Immature natural killer cell (primary cell): Measurements from ENCODE around the gene TEP1. TPM values are rescaled to one million over a fixed set of nuclear protein-coding genes. Genes with fewer than 3 reads are reported as not detected.
A peak's percentile ranks its signal among the peaks of the same experiment; 100 is the strongest.
"Not testable (repeated sequence)": the region's sequence is repeated elsewhere in the genome, so short reads cannot be mapped to it uniquely, and the experiment has no call there.

Experiments used
- DNase-seq, 3 donors: peaks; one replicate each; pipeline ENCODE4 v3.0.0; 2022; ENCODE audit warnings: mixed read lengths in 1 of 3
- H3K27ac Mint-ChIP-seq, 6 donors: one replicate each; pipeline ENCODE4 v1.8.0; 2020; ENCODE audit warnings: mixed read lengths in 6 of 6, mild to moderate bottlenecking in 5 of 6, inconsistent platforms in 4 of 6, moderate library complexity in 3 of 6
- H3K27me3 Mint-ChIP-seq, 3 donors: one replicate each; pipeline ENCODE4 v1.8.0; 2020 to 2021; ENCODE audit warnings: low read depth in 3 of 3, mild to moderate bottlenecking in 3 of 3, mixed read lengths in 3 of 3, moderate library complexity in 3 of 3, inconsistent platforms in 1 of 3
- H3K36me3 Mint-ChIP-seq, 3 donors: one replicate each; pipeline ENCODE4 v1.8.0; 2020; ENCODE audit warnings: mixed read lengths in 3 of 3, inconsistent platforms in 2 of 3, mild to moderate bottlenecking in 2 of 3
- H3K4me1 Mint-ChIP-seq, 2 donors: one replicate each; pipeline ENCODE4 v1.8.0; 2020; ENCODE audit warnings: inconsistent platforms in 2 of 2, mild to moderate bottlenecking in 2 of 2, mixed read lengths in 2 of 2, moderate library complexity in 1 of 2
- H3K4me3 Mint-ChIP-seq, 5 donors: one replicate each; pipeline ENCODE4 v1.8.0; 2020; ENCODE audit warnings: mild to moderate bottlenecking in 5 of 5, mixed read lengths in 5 of 5, inconsistent platforms in 3 of 5, moderate library complexity in 3 of 5
- H3K9me3 Mint-ChIP-seq, 6 donors: one replicate each; pipeline ENCODE4 v1.8.0; 2020; ENCODE audit warnings: mild to moderate bottlenecking in 6 of 6, mixed read lengths in 6 of 6, inconsistent platforms in 4 of 6, moderate library complexity in 3 of 6
- polyA plus RNA-seq, 3 donors: library from polyadenylated mRNA; unstranded; fragments of 300-500 nt; fragmentation: Illumina TruSeq; gene quantifications; one replicate each; pipeline ENCODE4 v1.2.3, GENCODE V29; 2021

Gene TEP1
- polyA plus RNA-seq, 3 donors from 2014 or later, result 4.2 to 8.1 TPM; not detected in 1

DNA sequence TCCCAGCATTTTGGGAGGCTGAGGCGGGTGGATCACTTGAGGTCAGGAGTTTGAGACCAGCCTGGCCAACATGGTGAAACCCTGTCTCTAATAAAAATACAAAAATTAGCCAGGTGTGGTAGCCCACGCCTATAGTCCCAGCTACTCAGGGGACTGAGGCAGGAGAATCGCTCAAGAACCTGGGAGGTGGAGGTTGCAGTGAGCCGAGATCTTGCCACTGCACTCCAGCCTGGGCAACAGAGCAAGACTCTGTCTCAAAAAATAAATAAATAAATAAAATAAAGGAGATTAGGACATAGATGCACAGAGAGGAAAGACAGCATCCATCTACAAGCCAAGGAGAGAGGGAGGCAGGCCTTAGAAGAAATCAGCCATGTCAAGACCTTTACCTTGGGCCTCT is 72.3 kb downstream of the TEP1 start:
- Mint-ChIP-seq H3K4me1 (peaks cover 13 to 19% of the 10 kb centered on the region in 2 donors), H3K4me3 (peak overlapping the region in 2 of 5 donors; percentile 36 to 51), H3K27ac (peak overlapping the region in 1 of 6 donors; percentile 35), H3K27me3 (peaks cover 7 to 14% (median 8%) of the 10 kb centered on the region in 3 donors)
- not testable (repeated sequence) for DNase-seq, H3K36me3 Mint-ChIP-seq, H3K9me3 Mint-ChIP-seq

- H3K27ac Mint-ChIP-seq, result no peak overlapping the region
- H3K9me3 Mint-ChIP-seq, result no peaks in the 10 kb centered on the region
- no peaks in the 10 kb centered on the region for H3K27me3 Mint-ChIP-seq
- DNase-seq, result no peak
- H3K4me3 Mint-ChIP-seq, result peak overlapping the region in 2 of 5 donors; percentile 95 to 98
- H3K4me1 Mint-ChIP-seq, result peaks cover 14 to 21% of the 10 kb centered on the region in 2 donors
- no peaks in the 10 kb centered on the region for H3K36me3 Mint-ChIP-seq
Measured at GRCh38 chr14:20334017-20334416, 79.3 kb downstream of the TEP1 start.

GRCh38 chr14:20333494-20333841 is 79.8 kb downstream of the TEP1 start:
- Mint-ChIP-seq H3K36me3 (no peaks in the 10 kb centered on the region), H3K27ac (peak overlapping the region; percentile 77 to 93 (median 88)), H3K4me1 (peaks cover 14 to 21% of the 10 kb centered on the region in 2 donors), H3K4me3 (peak overlapping the region; percentile 89 to 98 (median 95)), H3K9me3 (no peaks in the 10 kb centered on the region), H3K27me3 (no peaks in the 10 kb centered on the region)
- no peak for DNase-seq

GRCh38 chr14:20332788-20333493 is 80.4 kb downstream of the TEP1 start, which contains the start of gene CCNB1IP1:
Gene CCNB1IP1 (minus strand): TSS chr14:20333279. CDS start chr14:20316523, 16,756 bp downstream.
- peak within 1 kb of the TSS; percentile 77 to 93 (median 88) for H3K27ac Mint-ChIP-seq
- peak; percentile 61 to 68 (median 62) for DNase-seq
- H3K27me3 Mint-ChIP-seq, result no peaks in the 10 kb centered on the region
- H3K4me3 Mint-ChIP-seq, result peak within 1 kb of the TSS; percentile 89 to 98 (median 95)
- peaks cover 14 to 21% of the 10 kb centered on the region in 2 donors for H3K4me1 Mint-ChIP-seq
- H3K36me3 Mint-ChIP-seq, result no peaks in the 10 kb centered on the region
- H3K9me3 Mint-ChIP-seq, result no peaks in the 10 kb centered on the region

- peaks cover 16 to 23% of the 10 kb centered on the region in 2 donors for H3K4me1 Mint-ChIP-seq
- no peaks in the 10 kb centered on the region for H3K27me3 Mint-ChIP-seq
- peak overlapping the region; percentile 77 to 93 (median 88) for H3K27ac Mint-ChIP-seq
- no peak for DNase-seq
- H3K9me3 Mint-ChIP-seq, result no peaks in the 10 kb centered on the region
- H3K4me3 Mint-ChIP-seq, result peak overlapping the region; percentile 89 to 98 (median 95)
- no peaks in the 10 kb centered on the region for H3K36me3 Mint-ChIP-seq
Measured at GRCh38 chr14:20332431-20332787, 80.9 kb downstream of the TEP1 start.

DNA sequence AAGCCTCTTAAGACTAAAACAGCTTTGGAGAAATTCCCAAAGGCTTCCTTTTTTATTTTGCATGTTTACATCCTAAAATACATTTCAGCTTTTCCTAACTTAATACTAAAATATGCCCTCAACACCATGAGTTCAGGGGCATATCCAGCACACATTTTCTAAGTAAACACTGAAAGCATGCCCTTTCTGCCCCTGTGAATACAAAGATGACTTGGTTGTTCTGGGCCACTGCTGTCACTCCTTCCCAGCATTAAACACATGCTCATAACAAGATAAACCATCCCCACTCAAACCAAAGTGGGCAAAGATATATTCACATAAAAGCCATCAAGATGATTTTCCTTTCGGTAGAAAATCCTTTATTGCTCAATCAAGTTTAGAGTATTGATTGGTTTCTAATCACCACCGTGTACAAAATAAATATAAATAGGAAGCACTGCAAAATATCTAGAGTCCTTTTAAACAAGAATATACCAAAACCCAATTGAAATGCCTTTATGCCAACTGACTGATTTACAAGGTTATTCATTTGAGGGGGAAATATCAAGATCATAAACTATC is 82.2 kb downstream of the TEP1 start:
- Mint-ChIP-seq H3K36me3 (no peaks in the 10 kb centered on the region), H3K27ac (peak overlapping the region in 3 of 6 donors; percentile 39 to 58 (median 43)), H3K27me3 (no peaks in the 10 kb centered on the region), H3K9me3 (no peaks in the 10 kb centered on the region), H3K4me3 (no peak overlapping the region), H3K4me1 (peaks cover 18 to 29% of the 10 kb centered on the region in 2 donors)
- no peak for DNase-seq

DNA sequence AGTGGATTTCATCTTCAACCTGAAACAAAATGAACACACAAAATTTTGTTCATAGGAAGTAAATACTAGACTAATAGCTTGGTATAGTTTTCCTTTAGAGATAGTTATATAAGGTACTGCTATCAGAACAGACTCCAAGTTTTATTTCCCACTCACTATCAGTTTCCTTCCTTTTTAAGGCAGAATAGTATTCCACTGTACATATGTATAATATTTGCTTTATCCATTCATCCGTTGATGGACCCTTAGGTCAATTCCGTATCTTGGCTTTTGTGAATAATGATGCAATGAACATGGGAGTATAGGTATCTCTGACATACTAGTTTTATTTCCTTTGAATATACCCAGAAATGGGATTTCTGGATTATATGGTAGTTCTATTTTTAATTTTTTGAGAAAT is 83.9 kb downstream of the TEP1 start:
- Mint-ChIP-seq H3K9me3 (no peaks in the 10 kb centered on the region), H3K27me3 (no peaks in the 10 kb centered on the region), H3K27ac (no peak overlapping the region), H3K36me3 (peaks cover 0 to 4% (median 3%) of the 10 kb centered on the region in 3 donors), H3K4me1 (peaks cover 18 to 29% of the 10 kb centered on the region in 2 donors), H3K4me3 (no peak overlapping the region)
- DNase-seq, result no peak

DNA sequence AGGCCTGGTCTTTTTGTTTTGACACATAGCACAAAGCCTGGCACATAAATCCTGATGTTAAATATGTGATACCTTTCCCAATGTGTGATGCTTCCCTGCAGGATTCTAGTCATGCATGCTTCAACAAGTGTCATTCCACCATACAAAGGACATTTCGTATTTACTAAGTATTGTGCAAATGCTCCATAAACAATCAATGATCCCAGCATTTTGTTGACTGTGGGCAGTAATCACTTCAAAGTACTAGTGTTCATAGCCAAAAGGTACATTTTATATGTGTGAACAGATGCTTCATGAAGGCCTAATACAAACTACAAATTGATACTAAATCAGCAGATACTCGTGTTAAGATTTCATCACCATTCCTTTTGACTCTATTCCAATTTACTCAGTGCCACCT is 84.6 kb downstream of the TEP1 start:
- H3K36me3 Mint-ChIP-seq, result peaks cover 0 to 9% (median 5%) of the 10 kb centered on the region in 3 donors
- no peaks in the 10 kb centered on the region for H3K27me3 Mint-ChIP-seq
- no peak overlapping the region for H3K4me3 Mint-ChIP-seq
- H3K4me1 Mint-ChIP-seq, result peaks cover 18 to 28% of the 10 kb centered on the region in 2 donors
- no peaks in the 10 kb centered on the region for H3K9me3 Mint-ChIP-seq
- DNase-seq, result no peak
- peak overlapping the region in 1 of 6 donors; percentile 55 for H3K27ac Mint-ChIP-seq

- peak; percentile 50 to 61 (median 53) for DNase-seq
- H3K4me3 Mint-ChIP-seq, result no peak overlapping the region
Measured at GRCh38 chr14:20327005-20327869, 86.1 kb downstream of the TEP1 start.

GRCh38 chr14:20317720-20318119 is 95.6 kb downstream of the TEP1 start:
- no peak for DNase-seq
- Mint-ChIP-seq H3K4me3 (no peak overlapping the region), H3K27ac (no peak overlapping the region), H3K27me3 (no peaks in the 10 kb centered on the region), H3K36me3 (peaks cover 3 to 19% (median 15%) of the 10 kb centered on the region in 3 donors), H3K4me1 (no peaks in the 10 kb centered on the region), H3K9me3 (no peaks in the 10 kb centered on the region)

More at GRCh38 chr14:20327005-20327869, 86.1 kb downstream of the TEP1 start:
- Mint-ChIP-seq H3K9me3 (no peaks in the 10 kb centered on the region), H3K27ac (peak overlapping the region in 5 of 6 donors; percentile 11 to 44 (median 26)), H3K36me3 (peaks cover 0 to 9% (median 5%) of the 10 kb centered on the region in 3 donors), H3K27me3 (no peaks in the 10 kb centered on the region), H3K4me1 (peaks cover 7 to 13% of the 10 kb centered on the region in 2 donors)

Other genes starting within 250 kb of the TEP1 start
- not detected for gene OR11G2, start 222.6 kb downstream of the TEP1 start, polyA plus RNA-seq
- gene OR11H6, start 189.8 kb downstream of the TEP1 start, polyA plus RNA-seq, result not detected
- gene OR11H7, start 184.5 kb downstream of the TEP1 start, polyA plus RNA-seq, result not detected
- not detected for gene OR11H4, start 174.2 kb downstream of the TEP1 start, polyA plus RNA-seq
- 10 to 100 TPM; 24.3 to 42.4 (median 25.9) TPM for gene TTC5, start 107.5 kb downstream of the TEP1 start, polyA plus RNA-seq
- gene CCNB1IP1, start 80.2 kb downstream of the TEP1 start, polyA plus RNA-seq, result 10 to 100 TPM; 11.0 to 16.2 (median 14.9) TPM
- 10 to 100 TPM in 2 of 3 donors, 1 to 10 TPM in 1; 8.1 to 12.8 (median 10.4) TPM for gene PARP2, start 69.9 kb downstream of the TEP1 start, polyA plus RNA-seq
- under 1 TPM in 1 of 3 donors, not detected in 2; 0.21 TPM for gene KLHL33, start 22.7 kb upstream of the TEP1 start, polyA plus RNA-seq
- 10 to 100 TPM; 40.2 to 49.4 (median 45.5) TPM for gene OSGEP, start 41.3 kb upstream of the TEP1 start, polyA plus RNA-seq
- gene APEX1, start 41.7 kb upstream of the TEP1 start, polyA plus RNA-seq, result 10 to 100 TPM; 85.6 to 95.6 (median 93.3) TPM
- 10 to 100 TPM; 17.7 to 29.2 (median 26.2) TPM for gene PIP4P1, start 47.9 kb upstream of the TEP1 start, polyA plus RNA-seq
- 10 to 100 TPM; 38.8 to 71.6 (median 69.6) TPM for gene PNP, start 55.9 kb upstream of the TEP1 start, polyA plus RNA-seq
- not detected for gene RNASE10, start 92.0 kb upstream of the TEP1 start, polyA plus RNA-seq
- gene RNASE9, start 147.5 kb upstream of the TEP1 start, polyA plus RNA-seq, result not detected
- gene RNASE11, start 174.5 kb upstream of the TEP1 start, polyA plus RNA-seq, result not detected
- gene RNASE12, start 177.9 kb upstream of the TEP1 start, polyA plus RNA-seq, result not detected
- gene OR6S1, start 228.2 kb upstream of the TEP1 start, polyA plus RNA-seq, result not detected